GM12801 (cell line): ENCODE measurements around the gene NFIC.

Experiments used
- CTCF ChIP-seq: IDR thresholded peaks from one replicate; pipeline ENCODE4 v1.5.1; 2011; ENCODE audit warnings: control low read depth; ENCODE audit not compliant: insufficient read length; ENCODE audit errors: extremely low read depth

NFIC gene

DNA sequence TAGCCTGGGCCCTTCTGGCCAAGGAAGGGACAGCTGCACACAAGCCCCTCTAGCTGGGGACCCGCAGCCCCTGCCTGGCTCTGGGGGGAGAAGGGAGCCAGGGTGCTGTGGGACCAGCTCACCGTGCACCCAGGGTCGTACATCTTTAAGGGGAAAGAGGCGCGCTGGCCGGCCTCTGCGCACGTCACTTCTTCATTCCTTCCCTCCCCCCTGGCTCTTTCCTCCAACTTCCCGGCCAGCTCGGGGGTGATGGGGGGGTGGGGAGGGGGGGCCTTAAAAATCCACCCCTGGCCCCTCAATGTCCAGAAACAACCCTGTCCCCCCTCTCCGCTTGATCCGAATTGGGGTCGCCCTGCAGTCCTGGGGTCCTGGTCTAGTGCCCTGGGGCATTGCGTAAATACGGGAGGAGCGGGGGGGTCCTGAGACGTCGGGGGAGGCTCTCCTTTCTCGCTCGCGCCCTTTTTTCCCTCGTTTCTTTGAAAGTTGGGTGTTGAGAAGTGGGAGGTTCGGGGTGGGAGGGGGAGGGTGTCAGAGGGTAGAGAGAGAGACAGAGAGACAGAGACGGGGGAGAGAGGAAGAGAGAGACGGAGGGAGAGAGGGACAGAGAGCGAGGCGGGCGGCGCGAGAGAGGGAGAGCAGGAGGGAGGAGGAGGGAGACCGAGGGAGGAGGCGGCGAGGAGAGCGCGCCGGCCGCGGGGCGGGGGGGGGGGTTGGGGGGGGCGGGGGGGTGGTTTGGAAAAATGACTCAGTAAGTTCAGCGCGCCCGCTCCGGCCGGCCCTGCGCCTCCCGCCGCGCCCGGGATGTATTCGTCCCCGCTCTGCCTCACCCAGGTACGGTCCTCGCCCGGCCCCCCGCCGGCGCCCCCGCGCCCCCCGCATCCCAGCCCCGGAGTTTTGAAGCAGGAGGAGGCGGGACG lies at the start of gene NFIC:
Gene NFIC (plus strand): TSS at position 748 of the 917 bp plus-strand sequence. CDS start 54 bp downstream, at position 802.
- TF ChIP-seq CTCF, result no peak

GRCh38 chr19:3316659-3317207 lies 49.6 kb upstream of the NFIC start:
- TF ChIP-seq CTCF, result no peak

- no peak for TF ChIP-seq CTCF
These were observed 46.6 kb upstream of the NFIC start for GRCh38 chr19:3319643-3320353.

- TF ChIP-seq CTCF, result no peak
These were observed 46.1 kb upstream of the NFIC start for GRCh38 chr19:3320354-3320670.

- TF ChIP-seq CTCF, result no peak
These were observed 45.5 kb upstream of the NFIC start for GRCh38 chr19:3320853-3321252.

- no peak for TF ChIP-seq CTCF
These were observed 44.7 kb upstream of the NFIC start for GRCh38 chr19:3321696-3322095.

DNA sequence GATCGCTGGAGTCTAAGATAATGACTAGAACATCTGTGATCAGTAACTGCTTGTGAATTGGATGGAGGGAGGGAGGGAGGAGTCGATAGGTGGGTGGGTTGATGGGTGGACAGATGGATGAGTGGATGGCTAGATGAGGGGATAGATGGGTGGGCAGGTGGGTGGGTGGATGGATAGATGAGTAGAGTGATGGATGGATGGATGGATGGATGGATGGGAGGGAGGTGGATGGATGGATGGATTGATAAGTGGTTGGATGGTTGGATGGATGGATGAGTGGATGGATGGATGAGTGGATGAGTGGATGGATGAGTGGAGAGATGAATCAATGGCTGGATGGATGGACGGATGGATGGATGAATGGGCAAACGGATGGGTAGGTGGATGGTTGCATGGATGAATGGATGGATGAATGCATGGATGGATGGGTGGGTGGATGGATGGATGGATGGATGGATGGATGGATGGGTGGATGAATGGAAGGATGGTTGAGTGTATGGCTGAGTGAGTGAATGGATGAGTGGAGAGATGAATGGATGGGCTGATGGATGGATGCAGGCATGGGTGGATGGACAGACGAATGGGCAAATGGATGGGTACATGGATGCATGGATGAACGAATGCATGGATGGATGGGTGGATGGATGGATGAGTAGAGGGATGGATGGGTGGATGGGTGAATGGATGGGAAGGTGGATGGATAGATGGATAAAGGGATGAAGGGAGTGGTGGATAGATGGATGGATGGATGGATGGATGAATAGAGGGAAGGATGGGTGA lies 44.0 kb upstream of the NFIC start:
- TF ChIP-seq CTCF, result no peak
